H1 (cell line): Measurements from ENCODE around the gene DCUN1D4. TPM values are rescaled to one million over a fixed set of nuclear protein-coding genes. Genes with fewer than 3 reads are reported as not detected.

Source experiments
- CTCF ChIA-PET: fragments of 300-600 bp; sonication (Branson Sonifier 250); formaldehyde crosslinking; loops from one replicate; lab custom pipeline; 2021; ENCODE audit not compliant: partially characterized antibody; lab: Charles Lee
- POLR2A ChIA-PET: fragments of 300-600 bp; sonication (Branson Sonifier 250); formaldehyde crosslinking; loops from one replicate; lab custom pipeline; 2021; ENCODE audit warnings: inconsistent platforms; ENCODE audit not compliant: partially characterized antibody; lab: Charles Lee
- DNase-seq, 2 experiments: peaks; one replicate each; pipeline versions ENCODE4 v3.0.0 to v3.0.0-alpha.2; 2010 to 2022; ENCODE audit warnings: low spot score in 2 of 2, low read depth in 1 of 2, mixed read lengths in 1 of 2
- FAIRE-seq: peaks from 2 replicates; lab custom pipeline; 2011; peaks lifted over from hg19 to GRCh38; lab: Jason Lieb, UNC
- H2AFZ ChIP-seq: 2 replicates; pipeline ENCODE4 v1.8.1; 2012; ENCODE audit warnings: low read length, inconsistent platforms
- H2AK5ac ChIP-seq: 2 replicates; pipeline ENCODE4 v1.6.1; 2013; ENCODE audit warnings: low read depth, low read length
- H2BK120ac ChIP-seq: replicated peaks from 2 replicates; pipeline ENCODE3; 2013; ENCODE audit warnings: low read depth, low read length, inconsistent platforms
- H2BK12ac ChIP-seq: 2 replicates; pipeline ENCODE4 v1.6.1; 2013; ENCODE audit warnings: low read depth, low read length
- H2BK15ac ChIP-seq: 2 replicates; pipeline ENCODE4 v1.6.1; 2013; ENCODE audit warnings: low read length
- H2BK20ac ChIP-seq: 2 replicates; pipeline ENCODE4 v1.6.1; 2013; ENCODE audit warnings: low read length
- H2BK5ac ChIP-seq: 2 replicates; pipeline ENCODE4 v1.6.1; 2013; ENCODE audit warnings: low read depth, low read length
- H3K14ac ChIP-seq: 2 replicates; pipeline ENCODE4 v1.6.1; 2013; ENCODE audit warnings: inconsistent platforms; ENCODE audit not compliant: insufficient read length
- H3K18ac ChIP-seq: 2 replicates; pipeline ENCODE4 v1.6.1; 2013; ENCODE audit warnings: low read length; ENCODE audit errors: extremely low read depth
- H3K23ac ChIP-seq: 2 replicates; pipeline ENCODE4 v1.6.1; 2013; ENCODE audit warnings: inconsistent platforms; ENCODE audit not compliant: insufficient read length
- H3K23me2 ChIP-seq: 2 replicates; pipeline ENCODE4 v1.6.1; 2013; ENCODE audit warnings: low read depth, low read length
- H3K27ac ChIP-seq: 2 replicates; pipeline ENCODE4 v1.6.1; 2011; ENCODE audit warnings: low read depth, low read length, inconsistent platforms
- H3K27me3 ChIP-seq, 4 experiments: replicated peaks in 1 of 4; 1 replicate in 1 of 4; 2 replicates in 3 of 4; pipeline versions ENCODE4 v1.6.1 to v1.8.1; 2011 to 2013; ENCODE audit warnings: low read length in 3 of 4, mild to moderate bottlenecking in 3 of 4, inconsistent platforms in 2 of 4, mixed read lengths in 2 of 4, moderate library complexity in 1 of 4; ENCODE audit not compliant: control insufficient read depth in 3 of 4, insufficient read depth in 3 of 4; ENCODE audit errors: extremely low read depth in 1 of 4
- H3K36me3 ChIP-seq, 4 experiments: 2 replicates each; pipeline versions ENCODE4 v1.6.1 to v1.8.1; 2011 to 2013; ENCODE audit warnings: mild to moderate bottlenecking in 4 of 4, low read length in 3 of 4, moderate library complexity in 2 of 4, control low read depth in 1 of 4, inconsistent platforms in 1 of 4; ENCODE audit not compliant: insufficient read depth in 4 of 4, control insufficient read depth in 2 of 4
- H3K4ac ChIP-seq: replicated peaks from 2 replicates; pipeline ENCODE3; 2013; ENCODE audit warnings: low read length, low read depth, mixed read lengths, inconsistent platforms; ENCODE audit not compliant: insufficient read length
- H3K4me1 ChIP-seq, 4 experiments: replicated peaks in 1 of 4; 1 replicate in 1 of 4; 2 replicates in 3 of 4; pipeline versions ENCODE4 v1.6.1 to v1.8.1; 2011 to 2013; ENCODE audit warnings: low read length in 3 of 4, inconsistent platforms in 2 of 4, mixed read lengths in 1 of 4; ENCODE audit not compliant: insufficient read depth in 4 of 4, control insufficient read depth in 3 of 4
- H3K4me2 ChIP-seq, 2 experiments: 2 replicates each; pipeline versions ENCODE4 v1.6.1 to v1.8.1; 2011 to 2013; ENCODE audit warnings: low read depth in 2 of 2, low read length in 2 of 2, control low read depth in 1 of 2, inconsistent platforms in 1 of 2, mild to moderate bottlenecking in 1 of 2; ENCODE audit not compliant: insufficient read depth in 1 of 2
- H3K4me3 ChIP-seq, 4 experiments: fragments of 200-600, 300-600 bp in 1 of 4; sonication (generic), shearing (Covaris generic), sonication (Bioruptor Twin) in 1 of 4; 2 replicates each; pipeline versions ENCODE4 v1.5.1 to v1.8.1; 2011 to 2016; ENCODE audit warnings: low read length in 4 of 4, low read depth in 3 of 4, control low read depth in 2 of 4, inconsistent platforms in 2 of 4, mild to moderate bottlenecking in 2 of 4, mixed read lengths in 1 of 4, moderate library complexity in 1 of 4; ENCODE audit not compliant: insufficient read depth in 2 of 4; ENCODE audit errors: extremely low read depth in 1 of 4
- H3K56ac ChIP-seq: replicated peaks from 2 replicates; pipeline ENCODE3; 2013; ENCODE audit warnings: low read depth, mild to moderate bottlenecking, mixed read lengths, low read length, inconsistent platforms; ENCODE audit not compliant: insufficient read length
- H3K79me1 ChIP-seq: 2 replicates; pipeline ENCODE4 v1.6.1; 2013; ENCODE audit warnings: low read depth, low read length, control low read depth
- H3K79me2 ChIP-seq, 2 experiments: 2 replicates each; pipeline versions ENCODE4 v1.6.1 to v1.8.1; 2012 to 2013; ENCODE audit warnings: low read length in 2 of 2, mild to moderate bottlenecking in 2 of 2, inconsistent platforms in 1 of 2; ENCODE audit not compliant: insufficient read depth in 2 of 2, control insufficient read depth in 1 of 2
- H3K9ac ChIP-seq, 4 experiments: replicated peaks in 1 of 4; 1 replicate in 1 of 4; 2 replicates in 3 of 4; pipeline versions ENCODE4 v1.6.1 to v1.8.1; 2011 to 2013; ENCODE audit warnings: low read depth in 3 of 4, low read length in 3 of 4, control low read depth in 2 of 4, mild to moderate bottlenecking in 2 of 4, moderate library complexity in 2 of 4, inconsistent platforms in 1 of 4; ENCODE audit errors: extremely low read depth in 1 of 4
- H3K9me3 ChIP-seq, 2 experiments: 2 replicates each; pipeline versions ENCODE4 v1.6.1 to v1.8.1; 2012 to 2013; ENCODE audit warnings: mild to moderate bottlenecking in 2 of 2, moderate library complexity in 2 of 2, control low read depth in 1 of 2, inconsistent platforms in 1 of 2, low read depth in 1 of 2, low read length in 1 of 2, mixed read lengths in 1 of 2; ENCODE audit not compliant: insufficient read depth in 2 of 2
- H4K20me1 ChIP-seq, 2 experiments: replicated peaks in 1 of 2; 2 replicates each; pipeline versions ENCODE3 to v1.8.1; 2011 to 2013; ENCODE audit warnings: inconsistent platforms in 2 of 2, low read length in 2 of 2, mild to moderate bottlenecking in 1 of 2; ENCODE audit not compliant: insufficient read depth in 2 of 2, control insufficient read depth in 1 of 2
- H4K5ac ChIP-seq: 2 replicates; pipeline ENCODE4 v1.6.1; 2013; ENCODE audit warnings: low read length, low read depth, mixed read lengths, inconsistent platforms; ENCODE audit not compliant: insufficient read length
- H4K8ac ChIP-seq: 2 replicates; pipeline ENCODE4 v1.8.0; 2013; ENCODE audit warnings: mild to moderate bottlenecking, moderate library complexity, low read length, inconsistent platforms; ENCODE audit not compliant: insufficient read depth; ENCODE audit errors: extremely low read depth
- H4K91ac ChIP-seq: replicated peaks from 2 replicates; pipeline ENCODE3; 2013; ENCODE audit warnings: low read length, mixed read lengths, inconsistent platforms; ENCODE audit not compliant: insufficient read length
- BACH1 ChIP-seq: IDR thresholded peaks from 2 replicates; pipeline ENCODE4 v1.6.1; 2012; ENCODE audit warnings: low read length, improper control_type of control experiment
- BCL11A ChIP-seq, 2 experiments: IDR thresholded peaks; one replicate each; pipeline ENCODE4 v1.6.1; 2011; ENCODE audit warnings: low read depth in 2 of 2, low read length in 2 of 2, mild to moderate bottlenecking in 2 of 2
- BRCA1 ChIP-seq: IDR thresholded peaks from 2 replicates; pipeline ENCODE4 v1.6.1; 2012; ENCODE audit warnings: low read depth, low read length, improper control_type of control experiment
- CHD2 ChIP-seq: IDR thresholded peaks from 2 replicates; pipeline ENCODE4 v1.6.1; 2012; ENCODE audit warnings: low read length, improper control_type of control experiment
- JUN ChIP-seq: IDR thresholded peaks from 2 replicates; pipeline ENCODE4 v1.6.1; 2011; ENCODE audit warnings: low read depth, mild to moderate bottlenecking, improper control_type of control experiment, low read length
- NANOG ChIP-seq: IDR thresholded peaks from 2 replicates; pipeline ENCODE4 v1.6.1; 2011; ENCODE audit warnings: low read length, low read depth, mild to moderate bottlenecking, inconsistent platforms; ENCODE audit not compliant: insufficient read depth, poor library complexity, severe bottlenecking
- PHF8 ChIP-seq: fragments of 200-600 bp; sonication (generic); conservative IDR thresholded peaks from 2 replicates; pipeline ENCODE4 v1.7.1; 2012; ENCODE audit warnings: low read depth, mild to moderate bottlenecking, inconsistent platforms, low read length, moderate library complexity
- POLR2AphosphoS5 ChIP-seq: IDR thresholded peaks from 2 replicates; pipeline ENCODE4 v1.6.1; 2011; ENCODE audit warnings: low read depth, low read length
- RAD21 ChIP-seq, 2 experiments: IDR thresholded peaks in 1 of 2; conservative IDR thresholded peaks in 1 of 2; 2 replicates each; pipeline ENCODE4 v1.6.1; 2011; ENCODE audit warnings: low read depth in 2 of 2, low read length in 2 of 2, improper control_type of control experiment in 1 of 2, inconsistent platforms in 1 of 2, mild to moderate bottlenecking in 1 of 2, moderate library complexity in 1 of 2
- RXRA ChIP-seq: IDR thresholded peaks from 2 replicates; pipeline ENCODE4 v1.6.1; 2011; ENCODE audit warnings: low read depth, mild to moderate bottlenecking, low read length, moderate library complexity; ENCODE audit not compliant: insufficient read depth
- SIN3A ChIP-seq, 2 experiments: IDR thresholded peaks in 1 of 2; conservative IDR thresholded peaks in 1 of 2; 2 replicates each; pipeline ENCODE4 v1.6.1; 2011 to 2012; ENCODE audit warnings: low read length in 2 of 2, improper control_type of control experiment in 1 of 2, low read depth in 1 of 2, mild to moderate bottlenecking in 1 of 2
- TCF12 ChIP-seq: IDR thresholded peaks from 2 replicates; pipeline ENCODE4 v1.6.1; 2011; ENCODE audit warnings: low read depth, mild to moderate bottlenecking, low read length
- ZNF274 ChIP-seq: IDR thresholded peaks from 2 replicates; pipeline ENCODE4 v1.7.0; 2012; ENCODE audit warnings: low read length, borderline replicate concordance; ENCODE audit errors: extremely low read depth
- WGBS, 2 experiments: shearing (Covaris generic) in 1 of 2; methylation state at CpG; one replicate each; pipeline versions ENCODE4 v1.1.6 to v1.1.7; 2013 to 2015; ENCODE audit warnings: low lambda C conversion rate in 2 of 2, mixed read lengths in 2 of 2, inconsistent platforms in 1 of 2, low coverage in 1 of 2, missing lambda C conversion rate in 1 of 2; ENCODE audit not compliant: insufficient replicate concordance in 2 of 2, insufficient coverage in 1 of 2, insufficient read length in 1 of 2; ENCODE audit errors: extremely low coverage in 1 of 2, missing lambda C conversion rate in 1 of 2; 5-methylcytosine and 5-hydroxymethylcytosine counted together
- polyA plus RNA-seq, 7 experiments: library from polyadenylated mRNA; depleted of rRNA in 3 of 7; stranded (reverse) in 5 of 7; unstranded in 2 of 7; fragments of >200 nt in 5 of 7; fragments of 200-250 nt in 2 of 7; gene quantifications; 1 replicate in 5 of 7; 2 replicates in 1 of 7; 4 replicates in 1 of 7; pipeline versions ENCODE4 v1.2.1 to v1.2.3, GENCODE V29; 2011 to 2013; ENCODE audit warnings: missing spikeins in 2 of 7, mixed read lengths in 2 of 7
- total RNA-seq: library from RNA; stranded (reverse); fragmentation: NEBNext Ultra II Directional; extraction: Animal tissue kit (Norgen Biotek cat#: 25700); gene quantifications from 2 replicates; pipeline ENCODE4 v1.2.1, GENCODE V29; 2021

DCUN1D4 gene
- total and polyA plus RNA-seq, 2 of the 8 experiments (the other 6 are each of a cell fraction or from before 2014, with no cell fraction given): 22.9 to 55.9 TPM

GRCh38 chr4:51895158-51895557, 52.2 kb downstream of the DCUN1D4 start:
- Histone ChIP-seq H2BK20ac (no peak overlapping the region), H3K79me2 (no peaks in the 10 kb centered on the region), H3K23ac (no peak overlapping the region), H3K56ac (no peak overlapping the region), H2BK5ac (no peak overlapping the region), H4K20me1 (no peaks in the 10 kb centered on the region), H2BK15ac (no peak overlapping the region), H3K4me1 (no peaks in the 10 kb centered on the region), H2AK5ac (no peak overlapping the region), H3K27me3 (no peaks in the 10 kb centered on the region), H2AFZ (no peak overlapping the region), H3K4me3 (no peak overlapping the region), H4K8ac (no peak overlapping the region), H2BK120ac (no peak overlapping the region), H2BK12ac (no peak overlapping the region), H3K9ac (no peak overlapping the region), H4K5ac (no peak overlapping the region), H3K79me1 (no peaks in the 10 kb centered on the region), H3K27ac (no peak overlapping the region), H3K23me2 (no peaks in the 10 kb centered on the region), H3K18ac (no peak overlapping the region), H3K9me3 (no peaks in the 10 kb centered on the region), H3K4ac (no peak overlapping the region), H3K36me3 (peaks cover 3 to 35% (median 14%) of the 10 kb centered on the region in 4 experiments; a peak in 6 of 8 replicates), H4K91ac (no peak overlapping the region), H3K14ac (no peak overlapping the region), H3K4me2 (no peak overlapping the region)
- CTCF ChIA-PET: interaction anchor here (0.8 to 3.3 kb wide), 16 partner anchors 8 to 354 kb away, joined by 3 to 21 read pairs (median 4); partner anchors contain the start of gene LRRC66
- DNase-seq: no peak
- 76% methylated on average over 3 of the region's 3 CpGs; no CpG with 5 or more reads in 1 of the 2 experiments for WGBS, 2 experiments
- POLR2A ChIA-PET: interaction anchor here (1.1 kb wide), 1 partner anchor 25 kb away, joined by 5 read pairs; no protein-coding TSS in a partner anchor
- FAIRE-seq: no peak
- TF ChIP-seq POLR2AphosphoS5: no peak
- no peak for TF ChIP-seq TCF12
- TF ChIP-seq SIN3A (conservative IDR thresholded peaks at IDR 0.05 in 1 of 2, IDR thresholded peaks at IDR 0.05 in 1 of 2; ENCODE audit: low read depth in 1 of 2, low read length in 2 of 2): no peak
- TF ChIP-seq BACH1: no peak
- TF ChIP-seq ZNF274: no peak
- TF ChIP-seq BRCA1: no peak
- no peak for TF ChIP-seq CHD2
- no peak for TF ChIP-seq PHF8
- no peak for TF ChIP-seq BCL11A (IDR thresholded peaks at IDR 0.05; ENCODE audit: low read depth in 2 of 2, low read length in 2 of 2)
- no peak for TF ChIP-seq JUN
- no peak for TF ChIP-seq NANOG
- no peak for TF ChIP-seq RXRA
- TF ChIP-seq RAD21 (IDR thresholded peaks at IDR 0.05 in 1 of 2, conservative IDR thresholded peaks at IDR 0.05 in 1 of 2; ENCODE audit: low read depth in 2 of 2, low read length in 2 of 2): no peak
